ENCODE data around the gene CEP85. TPM values are rescaled to one million over a fixed set of nuclear protein-coding genes. Genes with fewer than 3 reads are reported as not detected.
"Not testable (repeated sequence)": the region's sequence is repeated elsewhere in the genome, so short reads cannot be mapped to it uniquely, and the experiment has no call there.

The CEP85 gene
- total RNA-seq, 6 donors from 2014 or later: 10.1 to 16.8 (median 10.7) TPM

GRCh38 chr1:26220199-26220912 is 13.6 kb upstream of the CEP85 start:
- Histone ChIP-seq H3K27ac (no peak overlapping the region), H3K4me1 (peaks cover 3 to 6% (median 6%) of the 10 kb centered on the region in 4 donors), H3K9me3 (no peaks in the 10 kb centered on the region), H3K27me3 (no peaks in the 10 kb centered on the region), H3K4me3 (no peak overlapping the region), H3K36me3 (no peaks in the 10 kb centered on the region)
- no peak for TF ChIP-seq POLR2AphosphoS5 (IDR thresholded peaks at IDR 0.05)
- no peak for TF ChIP-seq EP300 (IDR thresholded peaks at IDR 0.05)
- TF ChIP-seq POLR2A (IDR thresholded peaks at IDR 0.05): no peak
- 70 to 74% methylated on average over 19 to 24 of the region's 27 CpGs for WGBS, 2 donors
- DNase-seq (peak in 1 of 2 donors; percentile 46), ATAC-seq (ENCODE audit: low FRiP score in 2 of 2) (no peak)

GRCh38 chr1:26221094-26221493 is 12.9 kb upstream of the CEP85 start:
- H3K4me3 ChIP-seq: no peak overlapping the region
- no peaks in the 10 kb centered on the region for H3K9me3 ChIP-seq
- 90 to 100% methylated on average over 2 of the region's 2 CpGs for WGBS, 2 donors
- H3K4me1 ChIP-seq: peaks cover 9 to 13% (median 12%) of the 10 kb centered on the region in 4 donors
- DNase-seq: no peak
- H3K27me3 ChIP-seq: peaks cover 0 to under 1% (median 0%) of the 10 kb centered on the region in 4 donors
- H3K36me3 ChIP-seq: no peaks in the 10 kb centered on the region
- no peak for TF ChIP-seq EP300 (IDR thresholded peaks at IDR 0.05)
- no peak overlapping the region for H3K27ac ChIP-seq
- ATAC-seq (ENCODE audit: low FRiP score in 2 of 2): no peak

- H3K27ac ChIP-seq: no peak overlapping the region
These were observed 9.4 kb upstream of the CEP85 start for GRCh38 chr1:26224606-26225005.

GRCh38 chr1:26225033-26225831 is 8.8 kb upstream of the CEP85 start:
- DNase-seq (peak; percentile 84 to 89), ATAC-seq (ENCODE audit: low FRiP score in 2 of 2) (peak; percentile 77 to 89)
- 12 to 14% methylated on average over 21 to 49 of the region's 50 CpGs for WGBS, 2 donors
- H3K27me3 ChIP-seq: peaks cover 0 to 5% (median 0%) of the 10 kb centered on the region in 4 donors
- H3K4me3 ChIP-seq: peak overlapping the region in 3 of 4 donors; percentile 35 to 51 (median 49)
- peaks cover 9 to 16% (median 12%) of the 10 kb centered on the region in 4 donors for H3K4me1 ChIP-seq
- no peaks in the 10 kb centered on the region for H3K36me3 ChIP-seq
- TF ChIP-seq POLR2A (IDR thresholded peaks at IDR 0.05) (peak in 1 of 4 donors; percentile 22), EP300 (IDR thresholded peaks at IDR 0.05) (no peak), CTCF (IDR thresholded peaks at IDR 0.05) (no peak), POLR2AphosphoS5 (IDR thresholded peaks at IDR 0.05) (no peak)
- no peak overlapping the region for H3K27ac ChIP-seq
- no peaks in the 10 kb centered on the region for H3K9me3 ChIP-seq

More at GRCh38 chr1:26224606-26225005, 9.4 kb upstream of the CEP85 start:
- H3K36me3 ChIP-seq: no peaks in the 10 kb centered on the region
- peaks cover 0 to 5% (median 0%) of the 10 kb centered on the region in 4 donors for H3K27me3 ChIP-seq
- TF ChIP-seq POLR2A (IDR thresholded peaks at IDR 0.05) (no peak), EP300 (IDR thresholded peaks at IDR 0.05) (no peak), CTCF (IDR thresholded peaks at IDR 0.05) (no peak), POLR2AphosphoS5 (IDR thresholded peaks at IDR 0.05) (no peak)
- H3K4me1 ChIP-seq: peaks cover 9 to 16% (median 12%) of the 10 kb centered on the region in 4 donors
- H3K4me3 ChIP-seq: peak overlapping the region in 3 of 4 donors; percentile 35 to 51 (median 49)
- ATAC-seq (ENCODE audit: low FRiP score in 2 of 2): no peak
- DNase-seq: no peak
- no peaks in the 10 kb centered on the region for H3K9me3 ChIP-seq
- WGBS, 2 donors: 84% methylated on average over 4 to 7 of the region's 7 CpGs

GRCh38 chr1:26230682-26231081 is 3.3 kb upstream of the CEP85 start:
- not testable (repeated sequence) for H3K36me3 ChIP-seq; ATAC-seq (ENCODE audit: low FRiP score in 2 of 2); H3K9me3 ChIP-seq; H3K4me3 ChIP-seq; DNase-seq; H3K27ac ChIP-seq; H3K27me3 ChIP-seq
- H3K4me1 ChIP-seq: peaks cover 3 to 12% (median 10%) of the 10 kb centered on the region in 4 donors
- 81 to 93% methylated on average over 2 of the region's 2 CpGs for WGBS, 2 donors

All from upper lobe of left lung (tissue), 6 donors.